HG03025 (cell line): ENCODE data around the gene TPST2.
A peak's percentile ranks its signal among the peaks of the same experiment; 100 is the strongest.
"Not testable (repeated sequence)": the region's sequence is repeated elsewhere in the genome, so short reads cannot be mapped to it uniquely, and the experiment has no call there.

Source experiments
- ATAC-seq: cut with Tn5 transposase; IDR thresholded peaks from one replicate; pipeline ENCODE4 v1.9.1; 2021; ENCODE audit warnings: mild to moderate bottlenecking, moderate library complexity; ENCODE audit not compliant: unreplicated experiment, low FRiP score

The TPST2 gene

GRCh38 chr22:26589845-26590736, at the start of gene TPST2:
TSS of gene TPST2 (minus strand) at chr22:26590132. CDS start at chr22:26541630, 48,502 bp downstream.
- ATAC-seq: peak; percentile 52

DNA sequence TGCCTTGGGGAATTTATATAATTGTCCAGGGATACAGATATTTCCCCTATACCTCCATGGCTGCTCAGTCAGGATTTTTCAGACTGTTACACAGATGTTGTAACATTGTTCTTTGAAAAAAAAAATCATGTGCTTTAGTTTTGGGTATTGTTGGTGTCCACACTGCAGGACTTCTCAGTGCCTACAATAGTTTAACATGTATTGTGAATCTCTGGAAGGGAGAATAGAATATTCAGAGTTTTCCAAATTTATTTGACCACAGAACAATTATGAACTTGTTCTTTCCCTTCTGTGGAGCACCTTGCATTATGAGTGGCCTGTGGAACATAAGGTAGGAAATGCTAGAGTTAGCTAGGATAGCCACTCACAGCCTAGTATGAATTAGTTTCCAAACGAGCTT, 46.4 kb upstream of the TPST2 start:
- ATAC-seq: no peak

DNA sequence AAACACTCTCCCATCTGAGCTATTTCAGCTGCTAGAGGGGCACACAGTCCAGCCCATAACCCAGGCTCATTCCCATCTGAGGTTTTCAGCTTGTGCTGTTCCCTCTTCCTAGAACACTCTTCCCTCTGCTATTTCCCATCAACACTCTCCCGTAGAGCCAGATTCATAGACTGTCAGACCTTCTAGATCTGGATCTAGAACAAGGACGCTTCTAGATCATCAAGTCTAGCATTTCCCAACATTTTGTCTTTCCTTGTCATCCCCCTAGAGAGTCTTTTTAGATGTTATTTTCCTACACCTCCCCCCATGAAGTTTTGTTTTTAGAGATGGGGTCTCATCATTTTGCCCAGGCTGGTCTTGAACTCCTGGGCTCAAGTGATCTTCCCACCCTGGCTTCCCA, 45.2 kb upstream of the TPST2 start:
- no peak for ATAC-seq

GRCh38 chr22:26634189-26634588, 44.3 kb upstream of the TPST2 start:
- ATAC-seq: no peak

GRCh38 chr22:26632422-26633155, 42.7 kb upstream of the TPST2 start:
- ATAC-seq: no peak

DNA sequence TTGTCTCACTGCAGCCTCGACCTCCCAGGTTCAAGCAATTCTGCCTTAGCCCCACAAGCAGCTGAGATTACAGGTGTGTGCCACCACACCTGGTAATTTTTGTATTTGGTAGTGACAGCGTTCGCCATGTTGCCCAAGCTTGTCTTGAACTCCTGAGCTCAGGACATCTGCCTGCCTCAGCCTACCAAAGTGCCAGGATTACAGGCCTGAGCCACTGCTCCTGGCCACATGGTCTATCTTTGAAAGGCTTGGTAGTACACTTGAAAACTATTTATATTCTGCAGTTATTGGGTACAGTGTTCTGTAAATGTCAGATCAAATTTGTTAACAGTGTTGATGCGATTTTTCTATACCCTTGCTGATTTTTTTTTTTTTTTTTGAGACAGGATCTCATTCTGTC, 41.4 kb upstream of the TPST2 start:
- no peak for ATAC-seq

- ATAC-seq: no peak
Measured at GRCh38 chr22:26629988-26630761, 40.2 kb upstream of the TPST2 start.

DNA sequence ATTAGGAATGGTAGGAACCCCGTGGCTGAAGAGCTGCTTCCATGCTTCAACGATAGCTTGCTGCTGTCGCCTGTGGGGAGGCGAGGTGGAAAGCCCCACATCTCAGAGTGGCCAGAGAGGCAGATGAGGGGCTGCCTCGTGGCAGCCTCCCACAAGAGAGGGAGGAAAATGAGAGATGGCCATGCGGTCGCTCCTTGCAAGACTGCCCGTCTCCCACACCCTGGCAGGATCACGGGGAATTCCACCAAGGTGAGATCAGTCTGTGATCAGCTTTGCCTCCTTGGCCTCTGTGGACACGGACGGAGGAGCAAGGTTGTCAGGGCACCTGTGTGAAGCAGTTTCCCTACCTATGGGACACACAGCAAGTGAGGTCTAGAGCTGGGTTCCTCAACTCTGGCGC, 34.9 kb upstream of the TPST2 start:
- no peak for ATAC-seq

DNA sequence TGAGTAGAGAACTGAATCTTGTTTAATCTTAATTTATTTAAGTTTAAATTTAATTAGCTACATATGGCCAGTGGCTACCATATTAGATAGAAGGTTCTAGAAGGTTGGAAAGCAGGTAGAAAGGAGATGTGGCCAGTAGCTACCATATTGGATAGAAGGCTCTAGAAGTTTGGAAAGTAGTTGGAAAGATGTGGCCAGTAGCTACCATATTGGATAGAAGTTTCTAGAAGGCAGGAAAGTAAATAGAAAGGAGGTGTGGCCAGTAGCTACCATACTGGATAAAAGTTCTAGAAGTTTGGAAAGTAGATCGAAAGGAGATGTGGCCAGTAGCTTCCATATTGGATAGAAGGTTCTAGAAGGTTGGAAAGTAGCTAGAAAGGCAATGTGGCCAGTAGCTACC, 34.1 kb upstream of the TPST2 start:
- ATAC-seq: no peak

GRCh38 chr22:26621663-26622062, 31.7 kb upstream of the TPST2 start, which contains the start of gene CRYBA4:
TSS of gene CRYBA4 (plus strand) at chr22:26621963. CDS start at chr22:26622597, 634 bp downstream.
- ATAC-seq: no peak

GRCh38 chr22:26620197-26620596, 30.3 kb upstream of the TPST2 start:
- ATAC-seq: no peak

- no peak for ATAC-seq
Measured at GRCh38 chr22:26619510-26619909, 29.6 kb upstream of the TPST2 start.

- no peak for ATAC-seq
Measured at GRCh38 chr22:26618455-26618854, 28.5 kb upstream of the TPST2 start.

DNA sequence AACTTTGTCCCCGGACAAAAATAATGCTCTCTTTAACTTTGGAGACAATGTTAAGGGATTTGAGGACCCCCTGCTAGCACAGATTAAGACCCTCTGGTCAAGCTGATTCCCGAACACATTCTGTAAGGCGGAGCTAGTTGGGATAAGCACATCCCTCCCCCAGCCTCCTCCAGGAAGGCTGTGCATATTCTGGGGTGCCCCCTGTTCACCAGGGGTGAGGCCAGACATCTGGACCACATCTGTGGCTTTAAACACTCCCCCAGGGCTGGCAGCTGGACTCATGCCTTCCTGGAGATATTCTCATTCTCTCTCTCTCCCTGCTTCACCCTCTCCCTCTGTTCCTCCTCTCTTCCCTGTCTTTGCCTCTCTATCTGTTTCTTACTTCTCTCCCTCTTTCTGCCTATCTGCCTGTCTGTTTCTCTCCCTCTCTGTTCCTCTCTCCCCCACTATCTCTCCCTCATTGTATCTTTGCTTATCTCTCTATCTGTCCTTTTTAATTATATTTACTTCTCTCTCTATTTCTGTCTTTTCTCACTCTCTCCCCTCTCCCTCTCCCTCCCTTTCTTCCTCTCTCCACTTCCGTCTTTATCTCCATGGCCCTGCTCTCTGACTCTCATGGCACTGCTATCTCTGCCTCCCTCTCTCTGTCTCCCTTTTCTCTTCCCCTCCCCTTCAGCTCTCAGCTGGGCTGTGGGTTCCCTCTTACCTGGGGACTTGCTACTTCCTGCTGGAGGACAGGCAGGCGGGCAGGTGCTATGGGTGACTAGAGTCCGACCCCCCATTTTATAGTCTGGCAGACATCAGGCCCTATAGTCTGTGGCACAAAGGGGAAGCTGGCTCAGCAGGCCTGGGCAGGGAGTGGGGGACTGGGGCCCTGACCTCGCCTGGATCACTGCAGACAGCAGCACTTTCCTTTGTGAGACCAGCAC, 27.6 kb upstream of the TPST2 start, which contains the start of gene CRYBB1:
Gene CRYBB1, minus strand, starts transcription at position 757 of the 929 bp plus-strand sequence. CDS start 1,708 bp downstream, outside the sequence.
- no peak for ATAC-seq

GRCh38 chr22:26616650-26617049, 26.7 kb upstream of the TPST2 start:
- ATAC-seq: no peak

- ATAC-seq: no peak
Measured at GRCh38 chr22:26615830-26616435, 26.0 kb upstream of the TPST2 start.

- no peak for ATAC-seq
Measured at GRCh38 chr22:26615149-26615548, 25.2 kb upstream of the TPST2 start.

- no peak for ATAC-seq
Measured at GRCh38 chr22:26614322-26614721, 24.4 kb upstream of the TPST2 start.

DNA sequence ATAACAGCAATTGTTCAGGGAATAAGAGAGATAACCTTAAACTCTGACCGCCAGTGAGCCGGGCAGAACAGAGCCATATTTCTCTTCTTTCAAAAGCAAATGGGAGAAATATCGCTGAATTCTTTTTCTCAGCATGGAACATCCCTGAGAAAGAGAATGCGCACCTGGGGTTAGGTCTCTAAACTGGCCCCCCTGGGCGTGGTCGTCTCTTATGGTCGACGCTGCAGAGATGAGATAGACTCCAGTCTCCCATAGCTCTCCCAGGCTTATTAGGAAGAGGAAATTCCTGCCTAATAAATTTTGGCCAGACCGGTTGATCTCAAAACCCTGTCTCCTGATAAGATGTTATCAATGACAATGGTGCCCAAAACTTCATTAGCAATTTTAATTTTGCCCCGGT, 23.8 kb upstream of the TPST2 start:
- ATAC-seq: not testable (repeated sequence)
